Liver (tissue), 3 donors: ENCODE results near the gene GGT1.

Experiments
- ATF3 ChIP-seq: IDR thresholded peaks from 2 replicates; pipeline ENCODE4 v1.6.1; 2016; ENCODE audit warnings: antibody characterized with exemption
- CTCF ChIP-seq: fragments of 150-350 bp; IDR thresholded peaks from 2 replicates; pipeline ENCODE4 v1.5.1; 2017; ENCODE audit warnings: improper control_type of control experiment, low read depth, low read length; ENCODE audit not compliant: missing input control
- EGR1 ChIP-seq, 2 donors: IDR thresholded peaks; 2 replicates each; pipeline ENCODE4 v1.6.1; 2016 to 2018; ENCODE audit warnings: antibody characterized with exemption in 2 of 2, low read depth in 2 of 2
- FOXA1 ChIP-seq: IDR thresholded peaks from 2 replicates; pipeline ENCODE4 v1.6.1; 2016; ENCODE audit warnings: antibody characterized with exemption
- GABPA ChIP-seq, 2 donors: IDR thresholded peaks in 1 of 2; conservative IDR thresholded peaks in 1 of 2; 2 replicates each; pipeline ENCODE4 v1.6.1; 2016; ENCODE audit warnings: antibody characterized with exemption in 2 of 2, mild to moderate bottlenecking in 1 of 2, moderate library complexity in 1 of 2
- JUND ChIP-seq, 2 donors: IDR thresholded peaks; 2 replicates each; pipeline ENCODE4 v1.6.1; 2016; ENCODE audit warnings: antibody characterized with exemption in 2 of 2
- MAX ChIP-seq: IDR thresholded peaks from 2 replicates; pipeline ENCODE4 v1.6.1; 2016; ENCODE audit warnings: antibody characterized with exemption
- RAD21 ChIP-seq, 2 donors: IDR thresholded peaks; 2 replicates each; pipeline ENCODE4 v1.6.1; 2016; ENCODE audit warnings: antibody characterized with exemption in 2 of 2, mild to moderate bottlenecking in 2 of 2
- REST ChIP-seq: IDR thresholded peaks from 2 replicates; pipeline ENCODE4 v1.6.1; 2016; ENCODE audit warnings: antibody characterized with exemption, mild to moderate bottlenecking
- RXRA ChIP-seq, 2 donors: IDR thresholded peaks; 2 replicates each; pipeline ENCODE4 v1.6.1; 2017 to 2018; ENCODE audit warnings: antibody characterized with exemption in 2 of 2, mild to moderate bottlenecking in 1 of 2
- SP1 ChIP-seq: IDR thresholded peaks from 2 replicates; pipeline ENCODE4 v1.6.1; 2018; ENCODE audit warnings: antibody characterized with exemption, mild to moderate bottlenecking
- TAF1 ChIP-seq: conservative IDR thresholded peaks from 2 replicates; pipeline ENCODE4 v1.6.1; 2016; ENCODE audit warnings: antibody characterized with exemption, mild to moderate bottlenecking
- YY1 ChIP-seq: IDR thresholded peaks from 2 replicates; pipeline ENCODE4 v1.6.1; 2016; ENCODE audit warnings: antibody characterized with exemption, mild to moderate bottlenecking
- ZBTB33 ChIP-seq: IDR thresholded peaks from 2 replicates; pipeline ENCODE4 v1.6.1; 2016; ENCODE audit warnings: antibody characterized with exemption
- donor health status: healthy.
- donor health status: healthy.

GRCh38 chr22:24587948-24588347 is 15.0 kb upstream of the GGT1 start:
- TF ChIP-seq EGR1 (IDR thresholded peaks at IDR 0.05; ENCODE audit: low read depth in 2 of 2) (no peak), SP1 (no peak), ZBTB33 (no peak), ATF3 (no peak), CTCF (no peak), RAD21 (IDR thresholded peaks at IDR 0.05) (no peak), GABPA (IDR thresholded peaks at IDR 0.05 in 1 of 2, conservative IDR thresholded peaks at IDR 0.05 in 1 of 2) (no peak), REST (no peak), RXRA (IDR thresholded peaks at IDR 0.05) (no peak), JUND (IDR thresholded peaks at IDR 0.05) (no peak), TAF1 (no peak), MAX (no peak), YY1 (no peak), FOXA1 (no peak)
